GM18867 (cell line): ENCODE data around the gene TRNP1.

Source experiments
- ATAC-seq: cut with Tn5 transposase; IDR thresholded peaks from one replicate; pipeline ENCODE4 v1.9.1; 2021; ENCODE audit warnings: mild to moderate bottlenecking, moderate library complexity; ENCODE audit not compliant: unreplicated experiment

The TRNP1 gene

GRCh38 chr1:27025718-27026117, 32.2 kb downstream of the TRNP1 start:
- no peak for ATAC-seq

GRCh38 chr1:27026621-27027574, 33.4 kb downstream of the TRNP1 start:
- no peak for ATAC-seq

GRCh38 chr1:27027575-27028250, 34.2 kb downstream of the TRNP1 start:
- ATAC-seq = no peak

GRCh38 chr1:27029517-27029916, 36.0 kb downstream of the TRNP1 start:
- no peak for ATAC-seq

- ATAC-seq = no peak
These were observed 38.0 kb downstream of the TRNP1 start for GRCh38 chr1:27031235-27032118.

- ATAC-seq = no peak
These were observed 38.6 kb downstream of the TRNP1 start for GRCh38 chr1:27032119-27032461.

- no peak for ATAC-seq
These were observed 39.7 kb downstream of the TRNP1 start for GRCh38 chr1:27033043-27033746.

GRCh38 chr1:27035344-27035743, 41.9 kb downstream of the TRNP1 start:
- no peak for ATAC-seq

GRCh38 chr1:27036718-27037117, 43.2 kb downstream of the TRNP1 start:
- no peak for ATAC-seq

- no peak for ATAC-seq
These were observed 44.0 kb downstream of the TRNP1 start for GRCh38 chr1:27037518-27037917.

- ATAC-seq = no peak
These were observed 44.5 kb downstream of the TRNP1 start for GRCh38 chr1:27038020-27038419.

GRCh38 chr1:27042670-27043069, 49.2 kb downstream of the TRNP1 start:
- no peak for ATAC-seq

GRCh38 chr1:27044613-27045151, 51.2 kb downstream of the TRNP1 start:
- ATAC-seq = peak; percentile 45

GRCh38 chr1:27045973-27046558, 52.6 kb downstream of the TRNP1 start:
- ATAC-seq = no peak

- ATAC-seq = no peak
These were observed 54.4 kb downstream of the TRNP1 start for GRCh38 chr1:27047914-27048313.

GRCh38 chr1:27049100-27049499, 55.6 kb downstream of the TRNP1 start:
- no peak for ATAC-seq

GRCh38 chr1:27049607-27050006, 56.1 kb downstream of the TRNP1 start:
- ATAC-seq = no peak
